Glomerular visceral epithelial cell (primary cell): ENCODE measurements around the gene TWIST2.

Source experiments
- DNase-seq: peaks from one replicate; pipeline ENCODE4 v3.0.0-alpha.2; 2016; ENCODE audit errors: extremely low spot score

Gene TWIST2

GRCh38 chr2:238955648-238956531, 108.0 kb downstream of the TWIST2 start:
- no peak for DNase-seq

GRCh38 chr2:238956676-238957075, 108.8 kb downstream of the TWIST2 start:
- DNase-seq: no peak
